GM18951 (cell line): Measurements from ENCODE around the gene BAG5.

Experiments used
- POLR2A ChIP-seq: IDR thresholded peaks from 4 replicates; pipeline ENCODE4 v1.6.1; 2011; ENCODE audit warnings: mild to moderate bottlenecking; ENCODE audit not compliant: insufficient read length, insufficient read depth; ENCODE audit errors: extremely low read depth
- in situ Hi-C: fragments of 300-500 bp; cut with MboI; formaldehyde crosslinking; loops from one replicate; pipeline ENCODE4 v1.12.0; 2022; ENCODE audit warnings: low sequenced_read_pairs, mixed read lengths, inconsistent platforms; ENCODE audit not compliant: unreplicated experiment

Gene BAG5

GRCh38 chr14:103521951-103522563 lies 40.4 kb downstream of the BAG5 start:
- TF ChIP-seq POLR2A: no peak

GRCh38 chr14:103521438-103521950 lies 41.0 kb downstream of the BAG5 start:
- in situ Hi-C loops: no loop called here
- TF ChIP-seq POLR2A: no peak

More at GRCh38 chr14:103521951-103522563, 40.4 kb downstream of the BAG5 start:
- in situ Hi-C loops: no loop called here

GRCh38 chr14:103520657-103521437 lies 41.6 kb downstream of the BAG5 start:
- in situ Hi-C loops: no loop called here
- no peak for TF ChIP-seq POLR2A

GRCh38 chr14:103520269-103520656 lies 42.2 kb downstream of the BAG5 start:
- in situ Hi-C loops: no loop called here

GRCh38 chr14:103519837-103520212 lies 42.6 kb downstream of the BAG5 start:
- in situ Hi-C loops: no loop called here
- no peak for TF ChIP-seq POLR2A

More at GRCh38 chr14:103520269-103520656, 42.2 kb downstream of the BAG5 start:
- TF ChIP-seq POLR2A: no peak

- in situ Hi-C loops: no loop called here
- no peak for TF ChIP-seq POLR2A
Observed at GRCh38 chr14:103519043-103519836, 43.2 kb downstream of the BAG5 start.

- in situ Hi-C loops: no loop called here
- TF ChIP-seq POLR2A: no peak
Observed at GRCh38 chr14:103518422-103519042, 43.9 kb downstream of the BAG5 start.

- in situ Hi-C loops: no loop called here
- TF ChIP-seq POLR2A: no peak
Observed at GRCh38 chr14:103517721-103518421, 44.6 kb downstream of the BAG5 start.

GRCh38 chr14:103517174-103517566 lies 45.3 kb downstream of the BAG5 start:
- no peak for TF ChIP-seq POLR2A
- in situ Hi-C loops: no loop called here

- in situ Hi-C loops: no loop called here
- TF ChIP-seq POLR2A: no peak
Observed at GRCh38 chr14:103516426-103517173, 45.9 kb downstream of the BAG5 start.

- no peak for TF ChIP-seq POLR2A
- in situ Hi-C loops: no loop called here
Observed at GRCh38 chr14:103514596-103515421, 47.6 kb downstream of the BAG5 start.
